Measurements from ENCODE around the gene URM1.
"Not testable (repeated sequence)": the region's sequence is repeated elsewhere in the genome, so short reads cannot be mapped to it uniquely, and the experiment has no call there.

URM1 gene

GRCh38 chr9:128411364-128412119 is 40.4 kb downstream of the URM1 start:
- no peak overlapping the region for H3K27ac ChIP-seq (ENCODE audit: low read length)
- no peaks in the 10 kb centered on the region for H4K20me1 ChIP-seq (ENCODE audit: insufficient read depth, low read length)
- peaks cover 10% of the 10 kb centered on the region; the same call in 1 of the 2 replicates for H3K27me3 ChIP-seq (replicated peaks; ENCODE audit: insufficient read depth, low read length)
- no peak overlapping the region for H2AFZ ChIP-seq (ENCODE audit: low read length)
- no peak overlapping the region for H3K4me3 ChIP-seq (ENCODE audit: low read length)
- TF ChIP-seq CTCF (IDR thresholded peaks at IDR 0.05; ENCODE audit: low read length) = no peak
- TF ChIP-seq EZH2 (optimal IDR thresholded peaks at IDR 0.05; ENCODE audit: low read depth, low read length) = no peak
- no peak for TF ChIP-seq EZH2phosphoT487 (IDR thresholded peaks at IDR 0.05; ENCODE audit: low read length)
- no peak overlapping the region for H3K4me2 ChIP-seq (ENCODE audit: low read depth, low read length)
- no peak overlapping the region for H3K9ac ChIP-seq (ENCODE audit: low read length)
- no peaks in the 10 kb centered on the region for H3K9me2 ChIP-seq (replicated peaks; ENCODE audit: insufficient read depth, low read length)
- H3F3A ChIP-seq (ENCODE audit: insufficient read depth, low read length) = no peaks in the 10 kb centered on the region
- no peaks in the 10 kb centered on the region; the same call in 1 of the 2 replicates for H3K4me1 ChIP-seq (ENCODE audit: low read length)
- H3K36me3 ChIP-seq (replicated peaks; ENCODE audit: insufficient read depth, low read length) = no peaks in the 10 kb centered on the region
- H3K9me3 ChIP-seq (replicated peaks; ENCODE audit: insufficient read depth, low read length) = no peaks in the 10 kb centered on the region
- DNase-seq = no peak
- no peaks in the 10 kb centered on the region for H3K79me2 ChIP-seq (ENCODE audit: low read length)

- H3K4me3 ChIP-seq (ENCODE audit: low read length) = no peak overlapping the region
- no peaks in the 10 kb centered on the region for H4K20me1 ChIP-seq (ENCODE audit: insufficient read depth, low read length)
- no peak overlapping the region for H3K4me2 ChIP-seq (ENCODE audit: low read depth, low read length)
- no peaks in the 10 kb centered on the region for H3K9me3 ChIP-seq (replicated peaks; ENCODE audit: insufficient read depth, low read length)
- H3K36me3 ChIP-seq (replicated peaks; ENCODE audit: insufficient read depth, low read length) = no peaks in the 10 kb centered on the region
- DNase-seq = no peak
- no peaks in the 10 kb centered on the region for H3K79me2 ChIP-seq (ENCODE audit: low read length)
- peak; percentile 41 for TF ChIP-seq CTCF (IDR thresholded peaks at IDR 0.05; ENCODE audit: low read length)
- no peak for TF ChIP-seq EZH2 (optimal IDR thresholded peaks at IDR 0.05; ENCODE audit: low read depth, low read length)
- no peak overlapping the region for H2AFZ ChIP-seq (ENCODE audit: low read length)
- no peaks in the 10 kb centered on the region for H3K9me2 ChIP-seq (replicated peaks; ENCODE audit: insufficient read depth, low read length)
- no peaks in the 10 kb centered on the region; the same call in 1 of the 2 replicates for H3K4me1 ChIP-seq (ENCODE audit: low read length)
- H3K27ac ChIP-seq (ENCODE audit: low read length) = no peak overlapping the region
- H3K27me3 ChIP-seq (replicated peaks; ENCODE audit: insufficient read depth, low read length) = peaks cover 10% of the 10 kb centered on the region; the same call in 1 of the 2 replicates
- H3K9ac ChIP-seq (ENCODE audit: low read length) = no peak overlapping the region
- no peaks in the 10 kb centered on the region for H3F3A ChIP-seq (ENCODE audit: insufficient read depth, low read length)
These were observed 41.1 kb downstream of the URM1 start for GRCh38 chr9:128412120-128412790.

GRCh38 chr9:128413728-128414127 is 42.6 kb downstream of the URM1 start:
- peak overlapping the region; percentile 97 for H2AFZ ChIP-seq (ENCODE audit: low read length)
- DNase-seq = peak; percentile 69
- H3F3A ChIP-seq (ENCODE audit: insufficient read depth, low read length); H3K9me3 ChIP-seq (replicated peaks; ENCODE audit: insufficient read depth, low read length); H3K36me3 ChIP-seq (replicated peaks; ENCODE audit: insufficient read depth, low read length); H3K9me2 ChIP-seq (replicated peaks; ENCODE audit: insufficient read depth, low read length); H4K20me1 ChIP-seq (ENCODE audit: insufficient read depth, low read length); H3K4me1 ChIP-seq (ENCODE audit: low read length); H3K27me3 ChIP-seq (replicated peaks; ENCODE audit: insufficient read depth, low read length); H3K79me2 ChIP-seq (ENCODE audit: low read length): not testable (repeated sequence)
- peak overlapping the region; percentile 92 for H3K4me2 ChIP-seq (ENCODE audit: low read depth, low read length)
- peak overlapping the region; percentile 55 for H3K4me3 ChIP-seq (ENCODE audit: low read length)
- peak overlapping the region; percentile 32; the same call in 1 of the 2 replicates for H3K27ac ChIP-seq (ENCODE audit: low read length)
- H3K9ac ChIP-seq (ENCODE audit: low read length) = peak overlapping the region; percentile 44; the same call in 1 of the 2 replicates

- no peaks in the 10 kb centered on the region for H3K79me2 ChIP-seq (ENCODE audit: low read length)
- H3K4me2 ChIP-seq (ENCODE audit: low read depth, low read length) = no peak overlapping the region
- no peaks in the 10 kb centered on the region for H3K9me2 ChIP-seq (replicated peaks; ENCODE audit: insufficient read depth, low read length)
- peaks cover 8% of the 10 kb centered on the region; the same call in 1 of the 2 replicates for H3K27me3 ChIP-seq (replicated peaks; ENCODE audit: insufficient read depth, low read length)
- no peaks in the 10 kb centered on the region for H3K36me3 ChIP-seq (replicated peaks; ENCODE audit: insufficient read depth, low read length)
- no peaks in the 10 kb centered on the region for H3F3A ChIP-seq (ENCODE audit: insufficient read depth, low read length)
- no peaks in the 10 kb centered on the region for H4K20me1 ChIP-seq (ENCODE audit: insufficient read depth, low read length)
- H3K4me1 ChIP-seq (ENCODE audit: low read length) = no peaks in the 10 kb centered on the region; the same call in 1 of the 2 replicates
- H3K9me3 ChIP-seq (replicated peaks; ENCODE audit: insufficient read depth, low read length) = no peaks in the 10 kb centered on the region
- peak overlapping the region; percentile 97 for H2AFZ ChIP-seq (ENCODE audit: low read length)
- H3K27ac ChIP-seq (ENCODE audit: low read length) = no peak overlapping the region
- no peak for DNase-seq
- TF ChIP-seq CTCF (IDR thresholded peaks at IDR 0.05; ENCODE audit: low read length) (no peak), EZH2 (optimal IDR thresholded peaks at IDR 0.05; ENCODE audit: low read depth, low read length) (no peak), EZH2phosphoT487 (IDR thresholded peaks at IDR 0.05; ENCODE audit: low read length) (no peak)
- H3K4me3 ChIP-seq (ENCODE audit: low read length) = no peak overlapping the region
- no peak overlapping the region for H3K9ac ChIP-seq (ENCODE audit: low read length)
These were observed 43.3 kb downstream of the URM1 start for GRCh38 chr9:128414461-128414860.
